NCI-H2029 treated with DMSO at 0.1 percent for 48 hours (cell line): ENCODE results near the gene PANX2.
"Not testable (repeated sequence)": the region's sequence is repeated elsewhere in the genome, so short reads cannot be mapped to it uniquely, and the experiment has no call there.

Experiments used
- DNase-seq: peaks from one replicate; lab custom pipeline; 2025; lab: John Stamatoyannopoulos, UW

PANX2 gene

GRCh38 chr22:50170453-50171318, at the start of gene PANX2:
TSS of gene PANX2 (plus strand) at chr22:50170731. CDS start at chr22:50170731, 0 bp downstream.
- DNase-seq: no peak

DNA sequence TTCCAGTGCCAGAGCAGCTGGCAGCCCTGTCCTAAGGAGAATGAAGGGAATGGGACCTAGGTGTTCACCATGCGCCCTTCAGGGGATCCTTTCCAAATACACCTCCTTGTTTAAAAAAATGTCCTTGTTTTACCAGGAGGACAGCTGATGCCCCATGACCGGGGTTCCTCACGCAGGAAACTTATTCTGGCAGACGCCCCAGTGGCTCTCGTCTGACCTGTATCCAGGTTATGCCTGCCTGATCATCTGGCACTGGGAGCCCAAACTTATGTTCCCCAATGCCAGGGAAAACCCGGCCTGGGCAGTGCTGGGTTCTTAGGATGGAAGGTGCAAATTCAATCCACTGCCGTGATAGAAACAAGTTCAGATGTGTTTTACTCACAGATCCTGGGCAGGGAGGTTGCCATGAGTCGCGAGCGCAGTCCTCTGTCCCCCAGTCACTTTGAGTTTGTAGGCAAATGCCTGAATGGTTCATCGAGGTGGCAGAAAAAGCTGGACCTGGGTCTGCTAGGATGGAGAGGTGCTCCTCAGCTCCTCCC, 49.3 kb upstream of the PANX2 start:
- no peak for DNase-seq

- no peak for DNase-seq
Observed at GRCh38 chr22:50123119-50123518, 47.4 kb upstream of the PANX2 start.

DNA sequence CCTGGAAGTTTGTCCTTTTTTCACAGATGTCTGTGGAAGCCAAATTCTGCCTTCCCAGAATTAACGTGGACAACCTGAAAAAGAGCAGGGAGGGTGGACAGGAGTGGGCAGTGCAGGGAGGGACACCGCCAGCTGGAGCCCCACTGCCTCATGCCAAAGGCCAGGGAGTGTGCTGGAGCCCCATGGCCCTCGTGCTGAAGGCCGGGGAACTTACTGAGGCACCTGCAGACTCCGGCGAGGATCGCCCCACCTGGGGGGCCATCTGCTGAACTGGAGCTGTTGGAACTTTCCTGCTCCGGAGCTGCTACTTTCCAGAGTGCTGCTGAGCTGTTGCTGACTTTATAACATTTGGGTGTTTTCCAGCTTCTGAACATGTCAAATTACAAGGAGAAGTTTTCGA, 45.5 kb upstream of the PANX2 start:
- no peak for DNase-seq

- no peak for DNase-seq
Observed at GRCh38 chr22:50129121-50129736, 41.3 kb upstream of the PANX2 start.

DNA sequence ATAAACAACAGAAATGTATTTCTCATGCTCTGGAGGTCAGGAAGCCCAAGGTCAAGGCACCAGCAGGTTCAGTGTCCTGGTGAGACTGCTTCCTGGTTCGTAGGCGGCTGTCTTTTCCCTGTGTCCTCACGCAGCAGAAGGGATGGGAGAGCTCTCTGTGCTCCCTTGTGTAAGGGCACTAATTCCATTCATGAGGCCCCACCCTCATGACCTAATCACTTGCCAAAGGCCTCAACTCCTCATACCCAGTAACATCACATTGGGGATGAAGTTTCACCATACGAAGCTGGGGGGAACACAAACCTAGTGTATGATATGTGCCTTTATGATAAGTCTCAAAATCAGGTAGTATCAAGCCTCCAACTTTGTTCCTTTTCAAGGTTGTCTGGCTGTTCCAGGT, 38.6 kb upstream of the PANX2 start:
- DNase-seq: no peak

DNA sequence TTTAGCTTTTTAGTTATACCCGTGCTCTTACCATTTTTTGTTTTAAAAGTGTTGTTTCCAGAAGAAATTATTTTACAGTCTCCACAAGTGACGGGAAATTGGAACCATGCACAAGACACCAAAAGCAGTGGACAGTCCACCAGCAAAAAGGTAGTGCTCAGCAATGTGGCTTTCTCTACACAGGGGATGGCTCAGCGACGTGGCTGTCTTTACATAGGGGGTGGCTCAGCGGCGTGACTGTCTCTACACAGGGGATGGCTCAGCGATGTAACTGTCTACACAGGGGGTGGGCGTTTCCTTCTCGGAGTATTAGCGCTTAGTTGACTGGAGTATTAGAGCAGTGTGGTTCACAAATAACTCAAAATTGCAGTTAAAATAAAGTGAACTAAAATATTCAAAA, 36.0 kb upstream of the PANX2 start:
- no peak for DNase-seq

DNA sequence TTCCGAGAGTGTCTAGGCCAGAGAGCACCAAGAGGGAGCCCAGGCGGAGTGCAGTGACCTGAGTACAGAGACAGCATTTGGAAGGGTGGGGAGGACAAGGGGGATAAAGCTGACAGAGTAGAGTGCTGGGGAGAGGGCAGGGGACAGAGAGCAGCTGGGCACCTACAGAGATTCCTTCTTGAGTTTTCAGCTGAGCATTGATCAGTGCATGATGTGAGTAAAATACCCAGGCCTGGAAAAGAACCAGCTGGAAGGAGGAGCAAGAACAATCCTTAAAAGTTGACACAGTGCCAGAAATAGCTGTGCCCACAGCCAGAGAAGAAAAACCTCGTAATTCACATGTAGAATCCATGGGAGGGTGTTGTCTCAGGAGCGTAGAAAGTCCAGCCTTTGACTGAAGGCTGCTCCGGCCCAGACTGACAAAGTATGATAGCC, 33.9 kb upstream of the PANX2 start:
- peak; percentile 41 for DNase-seq

- not testable (repeated sequence) for DNase-seq
Observed at GRCh38 chr22:50137277-50137676, 33.3 kb upstream of the PANX2 start.

DNA sequence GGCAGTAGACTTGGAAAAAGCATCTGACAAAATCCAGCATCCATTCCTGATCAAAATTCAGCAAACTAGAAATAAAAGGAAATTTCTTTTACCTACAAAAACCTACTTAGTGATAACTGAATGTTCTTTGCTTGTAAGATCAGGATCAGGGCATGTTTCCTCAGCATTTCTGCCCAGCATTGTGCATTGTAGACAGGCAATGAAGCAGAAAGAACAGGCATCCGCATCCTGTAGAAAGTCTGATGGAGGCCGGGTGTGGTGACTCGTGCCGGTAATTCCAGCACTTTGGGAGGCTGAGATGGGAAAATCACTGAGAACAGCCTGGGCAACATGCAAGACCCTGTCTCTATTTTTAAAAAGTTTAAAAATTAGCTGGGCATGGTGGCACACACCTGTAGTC, 32.5 kb upstream of the PANX2 start:
- no peak for DNase-seq

- DNase-seq: no peak
Observed at GRCh38 chr22:50138988-50139387, 31.5 kb upstream of the PANX2 start.

DNA sequence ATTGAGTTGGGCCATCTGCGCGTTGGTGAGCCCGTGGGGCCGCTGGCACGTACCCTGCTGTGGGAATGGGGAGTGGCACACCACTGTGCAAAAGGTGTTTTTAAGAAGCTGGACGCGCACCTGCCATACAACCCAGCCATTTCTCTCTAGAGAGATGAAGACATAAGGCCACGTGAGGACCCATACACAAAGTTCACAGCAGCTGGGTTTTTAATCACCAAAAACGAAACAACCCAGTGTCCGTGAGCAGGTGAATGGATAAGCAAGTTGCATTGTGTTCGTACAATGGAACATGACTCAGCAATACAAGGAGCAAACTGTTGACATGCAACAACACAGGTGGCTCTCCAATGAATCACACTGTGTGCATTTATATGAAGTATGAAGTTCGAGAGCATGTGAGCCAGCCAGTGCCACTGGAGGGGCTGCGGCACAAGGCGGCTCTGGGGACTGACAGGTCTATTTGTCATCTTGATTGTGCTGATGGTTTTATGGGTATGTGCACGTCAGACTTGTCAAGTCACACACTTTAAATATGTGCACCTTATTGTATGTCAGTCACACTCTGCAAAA, 30.6 kb upstream of the PANX2 start:
- peak; percentile 72 for DNase-seq

- DNase-seq: no peak
Observed at GRCh38 chr22:50140615-50141014, 29.9 kb upstream of the PANX2 start.

DNA sequence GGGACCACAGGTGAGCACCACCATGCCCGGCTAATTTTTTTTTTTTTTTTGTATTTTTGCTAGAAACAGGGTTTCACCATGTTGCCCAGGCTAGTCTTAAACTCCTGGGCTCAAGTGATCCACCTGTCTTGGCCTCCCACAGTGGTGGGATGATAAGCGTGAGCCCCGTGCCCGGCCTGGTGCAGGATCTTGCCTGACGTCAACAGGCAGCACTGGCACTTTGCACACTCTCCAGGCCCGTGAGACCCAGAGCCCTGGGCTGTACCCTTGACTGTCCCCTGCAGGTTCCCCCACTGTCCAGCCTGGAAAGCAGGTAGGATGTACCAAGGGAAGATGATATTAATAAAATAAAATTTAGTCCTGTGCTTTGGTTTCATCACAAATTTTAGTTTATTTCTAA, 29.1 kb upstream of the PANX2 start:
- no peak for DNase-seq

DNA sequence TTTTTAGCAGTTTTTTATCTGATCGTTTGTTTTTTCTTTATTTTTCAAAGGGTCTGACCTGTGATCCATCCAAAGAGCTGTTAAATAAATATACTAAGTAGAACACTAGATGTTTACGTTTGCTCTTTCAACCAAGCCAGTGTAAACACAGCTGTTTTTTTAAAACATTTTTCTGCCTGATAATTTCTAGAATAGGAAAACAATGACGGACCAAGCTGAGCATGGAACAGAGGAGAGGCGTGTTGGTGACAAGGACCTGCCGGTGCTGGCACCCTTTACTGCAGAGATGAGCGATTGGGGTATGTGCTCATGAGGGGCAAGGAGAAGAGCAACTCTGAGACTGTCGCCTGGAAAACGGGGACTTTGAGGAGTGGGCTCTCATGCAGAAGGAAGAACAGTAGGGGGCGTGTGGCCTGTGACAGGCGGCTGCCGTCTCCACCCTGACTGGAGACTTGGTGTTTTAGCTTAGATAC, 28.6 kb upstream of the PANX2 start:
- peak; percentile 59 for DNase-seq

DNA sequence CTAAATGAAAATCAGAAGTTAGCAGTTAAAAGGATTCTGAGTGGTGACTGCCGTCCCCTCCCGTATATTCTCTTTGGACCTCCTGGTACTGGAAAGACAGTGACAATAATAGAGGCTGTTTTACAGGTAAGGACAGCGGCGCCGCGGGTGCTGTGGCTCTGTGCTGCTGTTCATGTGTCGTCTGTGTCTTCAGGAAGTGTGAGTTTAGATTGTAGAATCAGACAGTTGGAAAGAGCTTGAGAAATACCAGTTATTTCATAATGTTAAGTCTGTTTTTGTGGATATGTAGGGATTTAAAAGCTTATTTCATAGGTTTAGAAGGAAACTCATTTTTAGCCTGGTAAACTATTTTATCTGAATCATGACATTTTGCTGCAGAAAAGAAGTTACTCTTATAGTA, 27.4 kb upstream of the PANX2 start:
- no peak for DNase-seq

DNA sequence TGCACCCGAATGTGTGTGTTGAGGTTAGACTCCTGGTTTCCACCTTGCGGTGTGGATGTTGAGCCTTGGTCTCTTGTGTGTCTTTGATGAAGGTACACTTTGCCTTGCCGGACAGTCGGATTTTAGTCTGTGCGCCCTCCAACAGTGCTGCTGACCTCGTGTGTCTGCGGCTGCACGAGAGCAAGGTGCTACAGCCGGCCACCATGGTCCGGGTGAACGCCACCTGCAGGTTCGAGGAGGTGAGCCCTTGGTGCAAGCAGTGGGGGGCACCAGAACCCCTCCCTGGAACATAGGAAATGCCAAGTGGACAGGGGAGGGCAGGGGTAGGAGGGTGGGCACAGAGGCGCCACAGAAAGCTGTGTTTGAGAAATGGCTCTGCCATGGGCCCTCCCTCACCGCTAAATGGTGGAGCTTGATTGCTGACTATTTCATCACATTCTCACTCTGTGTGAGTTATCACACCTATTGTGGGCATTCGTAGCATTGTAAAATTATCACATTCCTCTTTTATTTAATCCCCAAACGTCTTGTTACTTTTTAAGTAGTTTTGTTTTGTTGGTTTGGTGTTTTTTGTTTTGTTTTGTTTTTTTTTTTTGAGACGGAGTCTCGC, 26.4 kb upstream of the PANX2 start:
- DNase-seq: no peak

GRCh38 chr22:50145721-50146438, 24.7 kb upstream of the PANX2 start:
- DNase-seq: no peak

DNA sequence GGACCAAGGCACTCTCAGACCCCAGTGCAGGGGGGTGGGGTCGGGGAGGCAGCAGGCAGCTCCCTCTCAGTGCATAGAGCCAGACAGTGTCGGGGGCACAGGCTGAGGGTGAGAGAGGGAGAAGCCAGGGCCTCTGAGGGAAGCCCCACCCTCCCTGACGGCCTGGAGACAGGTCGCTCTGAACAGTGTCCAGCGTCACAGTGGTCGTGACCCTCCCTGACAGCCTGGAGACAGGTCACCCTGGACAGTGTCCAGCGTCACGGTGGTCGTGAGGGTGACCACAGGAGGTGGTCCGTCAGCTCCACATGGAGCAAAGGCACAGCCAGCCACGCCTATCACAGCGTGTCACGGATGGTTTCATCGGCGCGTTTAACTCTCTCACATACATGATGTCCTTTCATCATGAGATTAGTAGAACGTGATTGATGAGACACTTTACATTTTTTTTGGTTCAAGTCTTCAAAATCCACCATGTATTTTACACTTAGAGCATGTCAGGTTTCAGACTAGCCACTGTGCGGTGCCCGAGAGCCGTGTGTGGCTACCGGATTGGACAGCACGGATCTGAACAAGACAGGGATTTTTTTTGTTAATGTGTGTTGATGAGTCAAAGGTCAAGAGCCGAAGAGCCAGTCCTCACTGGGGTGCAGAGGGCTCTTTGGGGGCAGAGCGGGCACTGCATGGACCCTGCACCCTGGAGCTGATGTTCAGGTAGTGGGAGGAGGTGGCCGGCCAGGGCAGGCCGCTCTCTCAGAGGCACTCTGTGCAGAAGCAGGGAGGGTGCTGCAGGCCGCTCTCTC, 23.9 kb upstream of the PANX2 start:
- no peak for DNase-seq

DNA sequence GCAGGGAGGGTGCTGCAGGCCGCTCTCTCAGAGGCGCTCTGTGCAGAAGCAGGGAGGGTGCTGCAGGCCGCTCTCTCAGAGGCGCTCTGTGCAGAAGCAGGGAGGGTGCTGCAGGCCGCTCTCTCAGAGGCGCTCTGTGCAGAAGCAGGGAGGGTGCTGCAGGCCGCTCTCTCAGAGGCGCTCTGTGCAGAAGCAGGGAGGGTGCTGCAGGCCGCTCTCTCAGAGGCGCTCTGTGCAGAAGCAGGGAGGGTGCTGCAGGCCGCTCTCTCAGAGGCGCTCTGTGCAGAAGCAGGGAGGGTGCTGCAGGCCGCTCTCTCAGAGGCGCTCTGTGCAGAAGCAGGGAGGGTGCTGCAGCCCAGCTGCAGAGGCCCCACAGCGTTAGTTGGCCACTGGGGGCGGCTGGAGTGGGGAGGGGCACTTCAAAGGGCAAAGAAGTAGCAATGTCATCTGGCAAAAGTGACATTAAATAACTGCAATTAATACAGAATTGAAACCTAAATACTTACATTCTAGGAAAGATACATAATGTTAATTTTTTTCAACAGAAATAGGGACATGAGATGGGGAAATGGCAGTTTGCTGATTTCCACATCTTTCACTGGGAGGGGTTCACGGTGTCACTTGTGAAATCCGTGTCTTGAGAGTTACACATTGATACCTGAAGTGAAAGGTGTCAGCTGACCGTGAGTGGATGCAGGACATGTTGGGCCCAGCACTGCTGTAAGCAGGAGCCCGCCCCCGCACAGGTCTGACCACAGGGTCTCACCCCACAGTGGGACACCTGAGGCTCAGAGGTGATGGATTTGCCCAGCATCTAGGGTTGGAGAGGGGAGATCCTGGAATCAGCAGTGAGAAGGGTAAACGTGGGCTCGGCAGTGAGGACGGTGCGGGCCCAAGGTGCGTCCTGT, 23.0 kb upstream of the PANX2 start:
- DNase-seq: not testable (repeated sequence)
